ENCODE results near the gene RCC1. TPM values are rescaled to one million over a fixed set of nuclear protein-coding genes. Genes with fewer than 3 reads are reported as not detected.

RCC1 gene
- total and polyA plus RNA-seq, 2 experiments from 2014 or later: 36.9 to 97.4 TPM

GRCh38 chr1:28565726-28566125 is 59.9 kb downstream of the RCC1 start (continued):
- no peak for TF ChIP-seq ZNF462 (CRISPR knock-in tag; IDR thresholded peaks at IDR 0.05)

- H3K9me3 Mint-ChIP-seq: no peaks in the 10 kb centered on the region
- H3K4me2 ChIP-seq: no peak overlapping the region
- H3K27me3 ChIP-seq (ENCODE audit: insufficient read depth): no peaks in the 10 kb centered on the region
- no peaks in the 10 kb centered on the region for H3K4me1 ChIP-seq (ENCODE audit: insufficient read depth)
- peaks cover 16% of the 10 kb centered on the region for H3K36me3 ChIP-seq (ENCODE audit: insufficient read depth)
- no peaks in the 10 kb centered on the region for H3K4me1 Mint-ChIP-seq
- H3K9me2 ChIP-seq (ENCODE audit: insufficient read depth): no peaks in the 10 kb centered on the region
- no peaks in the 10 kb centered on the region for H3K79me2 ChIP-seq (replicated peaks; ENCODE audit: insufficient read depth)
- H3K27ac ChIP-seq (ENCODE audit: low read depth): no peak overlapping the region
- H3K4me3 ChIP-seq: no peak overlapping the region
- H2AFZ ChIP-seq: no peak overlapping the region
- no peak overlapping the region for H3K27ac Mint-ChIP-seq
- DNase-seq (ENCODE audit: low spot score) (no peak), ATAC-seq (no peak)
- H4K20me1 ChIP-seq (replicated peaks; ENCODE audit: insufficient read depth): no peaks in the 10 kb centered on the region; the same call in 1 of the 2 replicates
- no peak overlapping the region for H3K4me3 Mint-ChIP-seq
- H3F3A ChIP-seq (replicated peaks; ENCODE audit: low read depth): peaks cover 5% of the 10 kb centered on the region
- H3K36me3 Mint-ChIP-seq (ENCODE audit: low read depth): peaks cover 59% of the 10 kb centered on the region
- H3K27me3 Mint-ChIP-seq (ENCODE audit: insufficient read depth, low read depth, poor library complexity): peaks cover 2% of the 10 kb centered on the region
- TF ChIP-seq REST (IDR thresholded peaks at IDR 0.05; ENCODE audit: unreplicated experiment): no peak
- no peak for TF ChIP-seq ZNF331 (CRISPR knock-in tag; IDR thresholded peaks at IDR 0.05; ENCODE audit: low read depth)
- no peak for TF ChIP-seq ETS1 (IDR thresholded peaks at IDR 0.05)
- TF ChIP-seq NANOG (IDR thresholded peaks at IDR 0.05; ENCODE audit: borderline replicate concordance): no peak
- TF ChIP-seq JUNB (IDR thresholded peaks at IDR 0.05; ENCODE audit: unreplicated experiment): no peak
- no peak for TF ChIP-seq EZH2 (IDR thresholded peaks at IDR 0.05; ENCODE audit: low read depth, unreplicated experiment)
Measured at GRCh38 chr1:28566931-28567330, 61.1 kb downstream of the RCC1 start.

Data from GM23338 (cell line).